Large intestine (tissue), 3 donors: ENCODE data around the gene RPA1. TPM values are rescaled to one million over a fixed set of nuclear protein-coding genes. Genes with fewer than 3 reads are reported as not detected.

Experiments
- DNase-seq, 2 donors: peaks; one replicate each; pipeline versions ENCODE4 v3.0.0 to v3.0.0-alpha.2; 2013
- H3K27ac ChIP-seq: one replicate; pipeline ENCODE4 v1.5.1; 2013; ENCODE audit warnings: low read length
- H3K27me3 ChIP-seq: 2 replicates; pipeline ENCODE4 v1.6.1; 2013; ENCODE audit warnings: low read length; ENCODE audit not compliant: control insufficient read depth, insufficient read depth
- H3K36me3 ChIP-seq: 2 replicates; pipeline ENCODE4 v1.6.1; 2013; ENCODE audit warnings: low read length; ENCODE audit not compliant: control insufficient read depth, insufficient read depth
- H3K4me1 ChIP-seq: one replicate; pipeline ENCODE4 v1.6.1; 2013; ENCODE audit warnings: low read length; ENCODE audit not compliant: control insufficient read depth, insufficient read depth
- H3K4me3 ChIP-seq: one replicate; pipeline ENCODE4 v1.5.1; 2013; ENCODE audit warnings: low read length
- H3K9me3 ChIP-seq: one replicate; pipeline ENCODE4 v1.6.1; 2013; ENCODE audit warnings: mild to moderate bottlenecking, low read depth, low read length, moderate library complexity; ENCODE audit not compliant: control insufficient read depth
- WGBS: methylation state at CpG from one replicate; pipeline ENCODE4 v1.1.5; 2013; ENCODE audit warnings: low lambda C conversion rate; ENCODE audit not compliant: insufficient coverage; 5-methylcytosine and 5-hydroxymethylcytosine counted together
- polyA plus RNA-seq: library from polyadenylated mRNA; unstranded; fragments of 120-200 nt; gene quantifications from one replicate; pipeline ENCODE4 v1.2.1, GENCODE V29; 2013

RPA1 gene
- polyA plus RNA-seq, 1 donor: 64.4 TPM

GRCh38 chr17:1946021-1946932 is 116.5 kb downstream of the RPA1 start:
- H3K27me3 ChIP-seq: no peaks in the 10 kb centered on the region
- H3K27ac ChIP-seq: no peak overlapping the region
- H3K4me1 ChIP-seq: peaks cover 17% of the 10 kb centered on the region
- no CpG with 5 or more reads among the region's 20 CpGs for WGBS
- no peak overlapping the region for H3K4me3 ChIP-seq
- DNase-seq: no peak
- H3K9me3 ChIP-seq: no peaks in the 10 kb centered on the region
- H3K36me3 ChIP-seq: no peaks in the 10 kb centered on the region

GRCh38 chr17:1947229-1947742 is 117.5 kb downstream of the RPA1 start:
- Histone ChIP-seq H3K9me3 (no peaks in the 10 kb centered on the region), H3K4me3 (no peak overlapping the region), H3K36me3 (no peaks in the 10 kb centered on the region), H3K27ac (no peak overlapping the region), H3K27me3 (no peaks in the 10 kb centered on the region), H3K4me1 (peaks cover 15% of the 10 kb centered on the region)
- WGBS: no CpG with 5 or more reads among the region's 22 CpGs
- DNase-seq: peak in 1 of 2 donors; percentile 68

GRCh38 chr17:1947743-1948516 is 118.1 kb downstream of the RPA1 start:
- no peaks in the 10 kb centered on the region for H3K9me3 ChIP-seq
- no peak overlapping the region for H3K27ac ChIP-seq
- no peaks in the 10 kb centered on the region for H3K36me3 ChIP-seq
- peaks cover 15% of the 10 kb centered on the region for H3K4me1 ChIP-seq
- no peak overlapping the region for H3K4me3 ChIP-seq
- DNase-seq: peak; percentile 30 to 74
- no peaks in the 10 kb centered on the region for H3K27me3 ChIP-seq
- no CpG with 5 or more reads among the region's 22 CpGs for WGBS

- no peak for DNase-seq
- H3K27ac ChIP-seq: no peak overlapping the region
- no peaks in the 10 kb centered on the region for H3K27me3 ChIP-seq
- no peaks in the 10 kb centered on the region for H3K36me3 ChIP-seq
- H3K4me3 ChIP-seq: no peak overlapping the region
- peaks cover 15% of the 10 kb centered on the region for H3K4me1 ChIP-seq
- H3K9me3 ChIP-seq: no peaks in the 10 kb centered on the region
- no CpG with 5 or more reads among the region's 14 CpGs for WGBS
These were observed 118.7 kb downstream of the RPA1 start for GRCh38 chr17:1948517-1948825.

Other genes starting within 250 kb of the RPA1 start
- gene SLC43A2, start 201.2 kb upstream of the RPA1 start, polyA plus RNA-seq: 80.3 TPM
- gene SCARF1, start 184.3 kb upstream of the RPA1 start, polyA plus RNA-seq: 6.5 TPM
- 9.0 TPM for gene RILP, start 180.1 kb upstream of the RPA1 start, polyA plus RNA-seq
- 177 TPM for gene PRPF8, start 145.1 kb upstream of the RPA1 start, polyA plus RNA-seq
- gene TLCD2, start 119.6 kb upstream of the RPA1 start, polyA plus RNA-seq: 2.8 TPM
- gene WDR81, start 105.3 kb upstream of the RPA1 start, polyA plus RNA-seq: 19.3 TPM
- 14.3 TPM for gene SERPINF2, start 87.1 kb upstream of the RPA1 start, polyA plus RNA-seq
- gene SERPINF1, start 67.9 kb upstream of the RPA1 start, polyA plus RNA-seq: 34.2 TPM
- gene SMYD4, start 103 bp upstream of the RPA1 start, polyA plus RNA-seq: 15.4 TPM
- 0.45 TPM for gene RTN4RL1, start 195.3 kb downstream of the RPA1 start, polyA plus RNA-seq
- gene DPH1, start 200.1 kb downstream of the RPA1 start, polyA plus RNA-seq: 40.4 TPM
- 26.8 TPM for gene OVCA2, start 212.0 kb downstream of the RPA1 start, polyA plus RNA-seq
- gene HIC1, start 225.1 kb downstream of the RPA1 start, polyA plus RNA-seq: 15.9 TPM